Natural killer cell (primary cell): Measurements from ENCODE around the gene SLC22A17. TPM values are rescaled to one million over a fixed set of nuclear protein-coding genes. Genes with fewer than 3 reads are reported as not detected.

Source experiments
- ATAC-seq, 3 donors: fragments of 150-1000 bp in 2 of 3; fragments of 200-7000 bp in 1 of 3; cut with Tn5 transposase; 1 replicate in 1 of 3; 2 replicates in 2 of 3; pipeline ENCODE4 v1.10.0; 2021; ENCODE audit warnings: mild to moderate bottlenecking in 2 of 3, moderate library complexity in 2 of 3
- DNase-seq, 2 donors: peaks; one replicate each; pipeline versions ENCODE4 v3.0.0 to v3.0.0-alpha.2; 2013 to 2021; ENCODE audit warnings: mixed read lengths in 1 of 2
- H3K27ac ChIP-seq: one replicate; pipeline ENCODE4 v1.5.1; 2013; ENCODE audit warnings: mild to moderate bottlenecking, low read length
- H3K27me3 ChIP-seq: one replicate; pipeline ENCODE4 v1.6.1; 2013; ENCODE audit warnings: low read length; ENCODE audit not compliant: control insufficient read depth, insufficient read depth
- H3K36me3 ChIP-seq: one replicate; pipeline ENCODE4 v1.6.1; 2013; ENCODE audit warnings: low read length; ENCODE audit not compliant: control insufficient read depth, insufficient read depth
- H3K4me1 ChIP-seq: one replicate; pipeline ENCODE4 v1.6.1; 2013; ENCODE audit warnings: low read length; ENCODE audit not compliant: control insufficient read depth, insufficient read depth
- H3K4me3 ChIP-seq: one replicate; pipeline ENCODE4 v1.5.1; 2013; ENCODE audit warnings: low read length
- H3K9me3 ChIP-seq: one replicate; pipeline ENCODE4 v1.6.1; 2013; ENCODE audit warnings: low read length; ENCODE audit not compliant: control insufficient read depth, insufficient read depth
- H3K27ac Mint-ChIP-seq, 2 donors: one replicate each; pipeline ENCODE4 v1.8.0; 2022; ENCODE audit warnings: mild to moderate bottlenecking in 2 of 2, mixed read lengths in 2 of 2, moderate library complexity in 1 of 2
- H3K27me3 Mint-ChIP-seq, 2 donors: one replicate each; pipeline ENCODE4 v1.8.0; 2022; ENCODE audit warnings: low read depth in 2 of 2, mixed read lengths in 2 of 2
- H3K36me3 Mint-ChIP-seq: one replicate; pipeline ENCODE4 v1.8.0; 2022; ENCODE audit warnings: mixed read lengths
- H3K4me1 Mint-ChIP-seq, 2 donors: one replicate each; pipeline ENCODE4 v1.8.0; 2022; ENCODE audit warnings: mixed read lengths in 2 of 2
- H3K4me3 Mint-ChIP-seq: one replicate; pipeline ENCODE4 v1.8.0; 2022; ENCODE audit warnings: mild to moderate bottlenecking, moderate library complexity, mixed read lengths
- H3K9me3 Mint-ChIP-seq, 2 donors: one replicate each; pipeline ENCODE4 v1.8.0; 2022; ENCODE audit warnings: mixed read lengths in 2 of 2
- WGBS: methylation state at CpG from one replicate; pipeline ENCODE4 v1.1.7; 2013; ENCODE audit warnings: missing lambda C conversion rate; ENCODE audit not compliant: insufficient coverage; 5-methylcytosine and 5-hydroxymethylcytosine counted together
- intact Hi-C: fragments of 100-400 bp; cut with micrococcal nuclease; formaldehyde crosslinking; loops from one replicate; pipeline ENCODE4 v1.14.2; 2022
- total RNA-seq, 4 donors: library from RNA; stranded (reverse); fragments of 120-200 nt in 1 of 4; gene quantifications; one replicate each; pipeline versions ENCODE4 v1.2.3 to v1.2.4, GENCODE V29; 2013 to 2022
- TF ChIP-seq, protein P1 (sequence below): fragments of 200-600 bp; IDR thresholded peaks from one replicate; pipeline ENCODE4 v1.8.0; 2022; ENCODE audit warnings: antibody characterized with exemption

SLC22A17 gene
- total RNA-seq, 3 donors from 2014 or later (not counting 1 experiment from before 2014, with no cell fraction given): 0.28 to 1.00 TPM; not detected in 1

DNA sequence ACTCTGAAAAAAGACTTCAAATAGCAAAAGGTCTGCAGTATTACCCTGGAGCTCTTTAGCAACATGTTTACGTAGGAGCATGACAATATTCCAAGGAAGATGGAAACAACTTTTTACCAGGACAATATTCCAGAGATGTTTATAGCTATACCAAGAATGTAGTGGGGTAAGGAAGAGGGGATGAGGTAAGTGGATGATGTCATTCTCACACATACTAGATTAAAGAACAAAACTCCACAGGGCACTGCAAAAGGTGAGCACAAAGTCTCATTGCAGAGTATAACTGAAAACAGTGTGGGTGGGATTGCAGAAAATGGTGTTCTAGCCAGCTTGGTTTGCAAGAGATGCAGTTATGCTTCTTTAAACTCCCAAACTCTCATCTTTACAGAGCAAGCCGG is 32.6 kb upstream of the SLC22A17 start:
- DNase-seq: no peak
- Mint-ChIP-seq H3K4me3 (no peak overlapping the region), H3K27me3 (peaks cover 0 to 9% of the 10 kb centered on the region in 2 donors), H3K27ac (no peak overlapping the region), H3K9me3 (no peaks in the 10 kb centered on the region), H3K36me3 (no peaks in the 10 kb centered on the region), H3K4me1 (no peaks in the 10 kb centered on the region)
- H3K27ac ChIP-seq: no peak overlapping the region
- WGBS: 95% methylated on average over 2 of the region's 2 CpGs
- H3K4me3 ChIP-seq: no peak overlapping the region
- H3K9me3 ChIP-seq: no peaks in the 10 kb centered on the region
- intact Hi-C loops: no loop called here
- no peaks in the 10 kb centered on the region for H3K4me1 ChIP-seq
- no peak for ATAC-seq
- TF ChIP-seq, protein P1, sequence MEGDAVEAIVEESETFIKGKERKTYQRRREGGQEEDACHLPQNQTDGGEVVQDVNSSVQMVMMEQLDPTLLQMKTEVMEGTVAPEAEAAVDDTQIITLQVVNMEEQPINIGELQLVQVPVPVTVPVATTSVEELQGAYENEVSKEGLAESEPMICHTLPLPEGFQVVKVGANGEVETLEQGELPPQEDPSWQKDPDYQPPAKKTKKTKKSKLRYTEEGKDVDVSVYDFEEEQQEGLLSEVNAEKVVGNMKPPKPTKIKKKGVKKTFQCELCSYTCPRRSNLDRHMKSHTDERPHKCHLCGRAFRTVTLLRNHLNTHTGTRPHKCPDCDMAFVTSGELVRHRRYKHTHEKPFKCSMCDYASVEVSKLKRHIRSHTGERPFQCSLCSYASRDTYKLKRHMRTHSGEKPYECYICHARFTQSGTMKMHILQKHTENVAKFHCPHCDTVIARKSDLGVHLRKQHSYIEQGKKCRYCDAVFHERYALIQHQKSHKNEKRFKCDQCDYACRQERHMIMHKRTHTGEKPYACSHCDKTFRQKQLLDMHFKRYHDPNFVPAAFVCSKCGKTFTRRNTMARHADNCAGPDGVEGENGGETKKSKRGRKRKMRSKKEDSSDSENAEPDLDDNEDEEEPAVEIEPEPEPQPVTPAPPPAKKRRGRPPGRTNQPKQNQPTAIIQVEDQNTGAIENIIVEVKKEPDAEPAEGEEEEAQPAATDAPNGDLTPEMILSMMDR: no peak
- H3K36me3 ChIP-seq: no peaks in the 10 kb centered on the region
- H3K27me3 ChIP-seq: no peaks in the 10 kb centered on the region

DNA sequence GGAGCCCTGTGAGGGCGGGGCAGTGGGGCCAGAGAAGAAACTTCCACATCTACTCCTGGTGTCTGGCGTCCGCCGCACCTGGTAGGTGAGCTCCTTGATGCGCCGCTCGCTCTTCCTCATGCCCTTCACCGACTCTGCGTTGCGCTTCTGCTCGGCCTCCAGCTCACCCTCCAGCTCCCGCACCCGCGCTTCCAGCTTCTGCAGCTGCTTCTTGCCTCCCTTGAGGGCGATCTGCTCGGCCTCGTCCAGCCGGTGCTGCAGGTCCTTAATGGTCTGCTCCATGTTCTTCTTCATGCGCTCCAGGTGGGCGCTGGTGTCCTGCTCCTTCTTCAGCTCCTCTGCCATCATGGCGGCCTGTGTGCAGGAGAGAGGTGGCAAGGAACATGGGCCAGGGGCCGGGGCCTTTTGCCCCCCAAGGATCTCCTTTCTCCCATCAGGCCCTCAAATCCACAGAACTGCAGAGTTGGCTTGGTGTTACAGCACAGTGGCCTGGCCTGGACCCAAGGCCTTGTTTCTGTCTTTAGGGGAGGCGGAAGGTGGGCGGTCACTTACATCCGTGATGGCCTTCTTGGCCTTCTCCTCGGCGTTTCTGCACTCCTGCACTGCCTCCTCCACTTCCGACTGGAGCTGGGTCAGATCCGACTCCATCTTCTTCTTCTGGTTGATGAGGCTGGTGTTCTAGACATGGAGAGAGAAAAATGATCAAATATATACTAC is 31.8 kb upstream of the SLC22A17 start:
- Histone ChIP-seq H3K9me3 (no peaks in the 10 kb centered on the region), H3K27me3 (no peaks in the 10 kb centered on the region), H3K4me1 (no peaks in the 10 kb centered on the region), H3K27ac (no peak overlapping the region), H3K4me3 (no peak overlapping the region), H3K36me3 (no peaks in the 10 kb centered on the region)
- ATAC-seq (no peak), DNase-seq (no peak)
- intact Hi-C loops: no loop called here
- Mint-ChIP-seq H3K36me3 (no peaks in the 10 kb centered on the region), H3K27me3 (peaks cover 0 to 6% of the 10 kb centered on the region in 2 donors), H3K9me3 (no peaks in the 10 kb centered on the region), H3K27ac (no peak overlapping the region), H3K4me3 (no peak overlapping the region), H3K4me1 (no peaks in the 10 kb centered on the region)
- TF ChIP-seq, protein P1: no peak
- WGBS: 90% methylated on average over 25 of the region's 29 CpGs

DNA sequence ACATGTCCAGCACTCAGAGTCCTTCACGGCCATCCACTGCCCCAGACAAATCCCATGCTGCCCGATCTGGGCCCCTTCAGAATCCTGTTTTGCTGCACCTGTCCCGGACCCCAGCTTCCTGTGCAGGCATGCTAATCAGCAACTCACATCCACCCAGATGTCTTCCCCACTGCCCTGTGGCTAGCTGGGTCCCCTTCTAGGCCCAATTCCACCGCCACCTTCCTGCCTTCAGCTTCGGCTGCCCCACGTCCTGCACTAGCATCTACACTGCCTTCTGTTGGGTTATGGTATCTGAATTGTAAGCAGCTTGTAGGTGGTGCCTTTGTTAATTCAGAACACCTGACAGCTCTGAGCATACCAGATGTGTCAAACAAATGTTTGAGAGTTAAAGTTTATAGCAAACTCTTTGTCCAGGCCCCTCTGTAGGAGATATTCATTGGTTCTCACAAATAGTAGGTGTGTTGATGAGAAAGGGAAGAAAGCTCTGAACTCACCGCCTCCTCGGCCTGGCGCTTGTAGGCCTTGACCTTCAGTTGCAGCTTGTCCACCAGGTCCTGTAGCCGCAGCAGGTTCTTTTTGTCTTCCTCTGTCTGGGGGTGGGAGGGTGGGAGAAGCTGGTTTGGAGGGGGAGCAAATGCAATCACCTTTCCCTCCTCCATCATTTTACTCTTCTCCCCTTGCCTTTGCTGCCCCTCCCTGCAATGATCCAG is 30.2 kb upstream of the SLC22A17 start:
- TF ChIP-seq, protein P1: no peak
- no peaks in the 10 kb centered on the region for H3K4me1 Mint-ChIP-seq
- Histone ChIP-seq H3K4me1 (no peaks in the 10 kb centered on the region), H3K4me3 (no peak overlapping the region), H3K36me3 (no peaks in the 10 kb centered on the region), H3K27ac (no peak overlapping the region), H3K9me3 (no peaks in the 10 kb centered on the region), H3K27me3 (no peaks in the 10 kb centered on the region)
- H3K27me3 Mint-ChIP-seq: no peaks in the 10 kb centered on the region
- intact Hi-C loops: no loop called here
- ATAC-seq: no peak
- 45% methylated on average over 9 of the region's 10 CpGs for WGBS
- H3K4me3 Mint-ChIP-seq: no peak overlapping the region
- no peaks in the 10 kb centered on the region for H3K36me3 Mint-ChIP-seq
- H3K9me3 Mint-ChIP-seq: no peaks in the 10 kb centered on the region
- DNase-seq: no peak
- H3K27ac Mint-ChIP-seq: no peak overlapping the region
